GM19463 (cell line): Measurements from ENCODE around the gene SLC25A40.

Source experiments
- ATAC-seq: cut with Tn5 transposase; IDR thresholded peaks from one replicate; pipeline ENCODE4 v1.9.1; 2021; ENCODE audit warnings: mild to moderate bottlenecking, moderate library complexity; ENCODE audit not compliant: unreplicated experiment

The SLC25A40 gene

DNA sequence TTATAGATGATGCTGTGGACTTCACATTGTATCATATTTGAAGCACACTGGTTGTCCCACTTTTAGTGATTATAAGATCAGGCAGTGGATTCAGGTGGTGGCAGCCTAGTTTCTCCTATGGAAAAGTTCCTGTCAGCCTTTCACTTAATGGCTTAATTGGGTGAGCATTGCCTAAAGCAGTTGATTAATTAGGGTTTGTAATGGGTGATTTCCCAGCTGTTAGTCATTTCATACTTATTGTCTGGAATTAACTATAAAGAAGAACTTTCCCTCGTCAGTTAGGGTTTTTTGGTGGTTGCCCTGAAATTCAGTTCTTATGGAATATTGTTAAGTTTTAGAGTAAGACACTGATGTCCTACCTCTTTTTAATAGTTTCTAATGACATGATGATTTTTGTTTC, 78.8 kb downstream of the SLC25A40 start:
- no peak for ATAC-seq

DNA sequence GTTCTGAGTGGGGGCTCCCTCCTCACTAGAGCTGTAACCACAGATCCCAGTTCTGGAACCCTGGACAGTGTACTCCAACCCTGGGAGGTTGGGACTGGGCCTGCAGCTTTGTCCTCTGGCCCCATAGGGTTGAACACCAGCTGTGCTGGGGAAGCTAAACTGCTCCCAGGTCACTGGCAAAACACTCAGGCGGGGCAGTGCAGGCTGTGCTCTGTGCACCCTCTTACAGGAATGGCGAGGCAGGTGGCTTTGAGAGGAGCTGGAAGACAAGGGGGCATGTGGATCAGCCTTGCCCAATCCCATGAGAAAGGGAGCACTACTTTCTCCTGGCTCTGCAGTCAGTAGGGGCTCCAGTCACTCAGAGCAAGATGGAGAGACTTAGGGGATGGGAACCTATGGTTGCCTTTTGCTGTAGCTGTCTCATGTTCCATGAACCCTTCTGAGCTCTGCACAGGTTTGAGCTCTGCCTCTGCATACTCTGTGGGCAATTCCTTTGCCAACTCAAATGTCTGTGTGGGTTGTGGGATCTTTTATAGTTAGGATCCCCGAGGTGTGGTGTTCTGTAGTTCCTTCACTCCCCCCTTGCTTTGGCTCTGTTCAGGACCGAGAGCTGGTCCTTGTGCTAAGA, 90.7 kb downstream of the SLC25A40 start:
- no peak for ATAC-seq

DNA sequence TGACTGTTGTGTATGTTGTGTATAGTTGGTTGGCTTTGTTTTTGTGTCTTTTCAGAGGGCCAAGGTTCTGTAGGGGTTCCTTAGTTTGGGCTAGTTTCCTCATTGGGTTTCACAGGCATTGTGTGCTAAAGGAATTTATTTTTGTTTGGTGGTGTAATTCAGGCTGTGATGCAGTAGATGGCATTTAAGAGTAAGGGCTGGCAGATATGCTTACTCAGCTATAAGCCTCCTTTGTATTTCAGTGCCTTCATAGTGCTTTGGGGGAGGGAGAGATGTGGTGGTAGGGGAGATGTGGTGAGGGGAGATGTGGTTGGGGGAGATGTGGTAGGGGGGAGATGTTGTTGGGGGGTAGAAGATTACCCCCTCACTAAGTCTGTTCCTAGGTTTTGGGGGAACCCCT, 91.7 kb downstream of the SLC25A40 start:
- no peak for ATAC-seq
